GM12874 (cell line): ENCODE results near the gene TIGIT.

Source experiments
- CTCF ChIP-seq: IDR thresholded peaks from 2 replicates; pipeline ENCODE4 v1.5.1; 2011; ENCODE audit warnings: low read depth, mild to moderate bottlenecking, control low read depth, low read length, moderate library complexity; ENCODE audit not compliant: insufficient read depth

The TIGIT gene

GRCh38 chr3:114314282-114314681 lies 20.5 kb downstream of the TIGIT start:
- no peak for TF ChIP-seq CTCF

GRCh38 chr3:114318295-114318694 lies 24.5 kb downstream of the TIGIT start:
- TF ChIP-seq CTCF: no peak

DNA sequence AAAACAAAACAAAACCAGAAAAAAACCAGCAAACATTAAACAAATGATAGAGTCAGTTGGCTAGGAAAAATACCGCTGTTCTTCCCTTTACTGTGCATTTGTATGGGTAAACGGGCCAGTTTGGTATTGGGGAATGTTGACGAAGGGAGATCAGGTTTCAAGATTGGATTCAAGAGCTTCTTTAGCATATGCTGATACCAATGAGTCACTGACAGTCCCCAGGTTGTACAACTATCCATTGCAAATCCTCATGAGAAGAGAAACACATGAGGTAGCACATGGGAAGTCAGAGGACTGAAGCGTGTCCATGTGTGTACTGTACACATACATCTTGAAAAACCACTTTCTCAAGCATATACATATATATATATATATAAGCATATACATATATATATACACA lies 25.6 kb downstream of the TIGIT start:
- TF ChIP-seq CTCF: no peak

GRCh38 chr3:114320246-114320645 lies 26.4 kb downstream of the TIGIT start:
- TF ChIP-seq CTCF: no peak

DNA sequence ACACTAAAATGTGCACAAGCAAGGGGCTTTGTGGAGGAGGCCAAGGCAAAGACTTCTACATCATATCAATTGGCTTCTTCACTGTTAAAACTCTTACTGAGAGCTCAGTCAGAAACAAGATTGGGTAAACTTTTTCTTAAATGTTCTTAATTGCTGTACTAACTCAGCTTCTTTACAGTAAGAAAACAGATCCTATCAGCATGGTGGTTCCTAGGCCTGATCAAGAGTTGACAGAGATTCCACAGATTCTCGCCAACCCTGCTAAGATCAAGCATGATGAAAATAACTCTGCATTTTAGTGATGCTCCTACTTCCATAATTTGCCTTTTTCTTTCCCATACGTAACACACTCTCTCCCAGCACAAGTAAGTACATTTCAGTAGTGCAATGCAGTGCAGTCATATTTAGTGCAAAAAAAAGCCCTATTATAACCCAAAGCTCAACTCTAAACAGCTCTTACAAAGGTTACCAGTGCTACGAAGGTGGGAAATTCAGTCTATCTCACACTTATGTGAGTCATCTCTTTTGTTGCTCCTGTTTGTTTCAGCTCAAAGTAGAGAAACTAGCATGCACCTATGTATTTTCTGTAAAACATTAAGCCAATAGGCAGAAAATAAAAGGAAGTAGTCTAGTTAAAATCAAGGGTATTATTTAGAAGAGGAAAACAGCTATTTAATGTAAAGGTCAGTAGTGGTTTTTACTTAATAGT lies 29.9 kb downstream of the TIGIT start:
- no peak for TF ChIP-seq CTCF

- no peak for TF ChIP-seq CTCF
These were observed 33.8 kb downstream of the TIGIT start for GRCh38 chr3:114327665-114328064.

GRCh38 chr3:114328345-114328744 lies 34.5 kb downstream of the TIGIT start:
- TF ChIP-seq CTCF: no peak
